Caco-2 (cell line): ENCODE data around the gene ELMO1. TPM values are rescaled to one million over a fixed set of nuclear protein-coding genes. Genes with fewer than 3 reads are reported as not detected.

ENCODE experiments used
- BruUV-seq: library from RNA; stranded (reverse); fragments of 400-500 nt; replicated peaks from 2 replicates; lab custom pipeline; 2021; lab: Mats Ljungman, UMichigan
- CTCF ChIA-PET: fragments of 300-600 bp; sonication (Branson Sonifier 250); formaldehyde crosslinking; loops from one replicate; lab custom pipeline; 2022; ENCODE audit warnings: antibody characterized with exemption; lab: Charles Lee
- POLR2A ChIA-PET: fragments of 300-600 bp; sonication (Branson Sonifier 250); formaldehyde crosslinking; loops from one replicate; lab custom pipeline; 2022; ENCODE audit warnings: antibody characterized with exemption; lab: Charles Lee
- DNase-seq, 2 experiments: peaks; one replicate each; pipeline versions ENCODE4 v3.0.0 to v3.0.0-alpha.2; 2020 to 2022
- H3K27me3 ChIP-seq: replicated peaks from 2 replicates; pipeline ENCODE4 v1.6.0; 2011; ENCODE audit warnings: low read length; ENCODE audit not compliant: control insufficient read depth, insufficient read depth
- H3K36me3 ChIP-seq: 2 replicates; pipeline ENCODE4 v1.5.1; 2011; ENCODE audit warnings: low read length; ENCODE audit not compliant: control insufficient read depth, insufficient read depth
- H3K4me1 ChIP-seq: fragments of 250-450 bp; sonication (Bioruptor Pico); 2 replicates; pipeline ENCODE4 v1.5.1; 2020; ENCODE audit warnings: mild to moderate bottlenecking
- H3K4me3 ChIP-seq: 2 replicates; pipeline ENCODE4 v1.5.1; 2011; ENCODE audit warnings: low read depth, mild to moderate bottlenecking, control low read depth, low read length
- H3K9me3 ChIP-seq: fragments of 250-450 bp; sonication (Bioruptor Pico); 2 replicates; pipeline ENCODE4 v1.5.1; 2020; ENCODE audit warnings: mild to moderate bottlenecking, moderate library complexity
- H3K27ac Mint-ChIP-seq: one replicate; pipeline ENCODE4 v1.8.0; 2022; ENCODE audit warnings: mixed read lengths; ENCODE audit not compliant: unreplicated experiment
- H3K27me3 Mint-ChIP-seq: one replicate; pipeline ENCODE4 v1.8.0; 2022; ENCODE audit warnings: mixed read lengths; ENCODE audit not compliant: insufficient read depth, unreplicated experiment
- H3K36me3 Mint-ChIP-seq: one replicate; pipeline ENCODE4 v1.8.0; 2022; ENCODE audit warnings: mild to moderate bottlenecking, mixed read lengths; ENCODE audit not compliant: insufficient read depth, unreplicated experiment
- H3K4me1 Mint-ChIP-seq: one replicate; pipeline ENCODE4 v1.8.0; 2022; ENCODE audit warnings: low read depth, mixed read lengths; ENCODE audit not compliant: unreplicated experiment
- H3K4me3 Mint-ChIP-seq: one replicate; pipeline ENCODE4 v1.8.0; 2022; ENCODE audit warnings: mild to moderate bottlenecking, moderate library complexity, mixed read lengths; ENCODE audit not compliant: unreplicated experiment
- H3K9me3 Mint-ChIP-seq: one replicate; pipeline ENCODE4 v1.8.0; 2022; ENCODE audit warnings: mixed read lengths; ENCODE audit not compliant: unreplicated experiment
- intact Hi-C: fragments of 100-400 bp; cut with micrococcal nuclease; formaldehyde crosslinking; loops from one replicate; pipeline ENCODE4 v1.10.0; 2022; ENCODE audit not compliant: unreplicated experiment
- total RNA-seq: library from RNA; stranded (reverse); gene quantifications from 2 replicates; pipeline ENCODE4 v1.2.3, GENCODE V29; 2022
- TF ChIP-seq, protein P1 (sequence below), 2 experiments: fragments of 200-600 bp in 1 of 2; IDR thresholded peaks; 1 replicate in 1 of 2; 2 replicates in 1 of 2; pipeline versions ENCODE4 v1.5.1 to v1.8.0; 2011 to 2022; ENCODE audit warnings: antibody characterized with exemption in 1 of 2, control low read depth in 1 of 2, inconsistent platforms in 1 of 2, low read depth in 1 of 2, low read length in 1 of 2, mild to moderate bottlenecking in 1 of 2, moderate library complexity in 1 of 2; ENCODE audit not compliant: insufficient read depth in 1 of 2, severe bottlenecking in 1 of 2, unreplicated experiment in 1 of 2

Gene ELMO1
- total RNA-seq, 1 experiment from 2014 or later: 0.14 TPM

DNA sequence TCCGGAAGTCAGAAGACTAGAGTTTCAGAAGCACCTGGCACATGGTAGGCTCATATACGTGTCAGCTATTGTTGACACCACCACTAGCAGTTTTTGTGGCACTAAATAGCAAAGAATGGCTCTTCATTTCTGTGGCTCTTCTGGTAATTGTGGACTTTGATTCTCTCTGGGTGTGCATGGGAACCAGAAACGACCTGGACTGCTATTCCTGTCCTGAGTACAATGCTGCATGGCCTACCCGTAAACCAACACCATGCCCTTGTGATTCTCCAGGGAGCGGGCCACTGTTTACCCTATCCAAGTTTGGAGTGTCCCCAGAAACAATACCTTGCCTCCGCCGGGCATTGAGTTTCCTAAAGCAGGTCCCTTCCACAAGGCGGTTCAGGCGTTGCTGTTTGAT lies 561.4 kb downstream of the ELMO1 start:
- Mint-ChIP-seq H3K4me1 (no peaks in the 10 kb centered on the region), H3K36me3 (no peaks in the 10 kb centered on the region), H3K9me3 (peaks cover 12% of the 10 kb centered on the region), H3K27ac (no peak overlapping the region), H3K27me3 (no peaks in the 10 kb centered on the region), H3K4me3 (no peak overlapping the region)
- Histone ChIP-seq H3K9me3 (no peaks in the 10 kb centered on the region), H3K36me3 (no peaks in the 10 kb centered on the region), H3K27me3 (no peaks in the 10 kb centered on the region), H3K4me3 (no peak overlapping the region), H3K4me1 (no peaks in the 10 kb centered on the region)
- intact Hi-C loops: no loop called here
- CTCF ChIA-PET: no interaction called here
- no peak for DNase-seq
- POLR2A ChIA-PET: no interaction called here
- BruUV-seq: no TSS peak
- TF ChIP-seq, protein P1, sequence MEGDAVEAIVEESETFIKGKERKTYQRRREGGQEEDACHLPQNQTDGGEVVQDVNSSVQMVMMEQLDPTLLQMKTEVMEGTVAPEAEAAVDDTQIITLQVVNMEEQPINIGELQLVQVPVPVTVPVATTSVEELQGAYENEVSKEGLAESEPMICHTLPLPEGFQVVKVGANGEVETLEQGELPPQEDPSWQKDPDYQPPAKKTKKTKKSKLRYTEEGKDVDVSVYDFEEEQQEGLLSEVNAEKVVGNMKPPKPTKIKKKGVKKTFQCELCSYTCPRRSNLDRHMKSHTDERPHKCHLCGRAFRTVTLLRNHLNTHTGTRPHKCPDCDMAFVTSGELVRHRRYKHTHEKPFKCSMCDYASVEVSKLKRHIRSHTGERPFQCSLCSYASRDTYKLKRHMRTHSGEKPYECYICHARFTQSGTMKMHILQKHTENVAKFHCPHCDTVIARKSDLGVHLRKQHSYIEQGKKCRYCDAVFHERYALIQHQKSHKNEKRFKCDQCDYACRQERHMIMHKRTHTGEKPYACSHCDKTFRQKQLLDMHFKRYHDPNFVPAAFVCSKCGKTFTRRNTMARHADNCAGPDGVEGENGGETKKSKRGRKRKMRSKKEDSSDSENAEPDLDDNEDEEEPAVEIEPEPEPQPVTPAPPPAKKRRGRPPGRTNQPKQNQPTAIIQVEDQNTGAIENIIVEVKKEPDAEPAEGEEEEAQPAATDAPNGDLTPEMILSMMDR (IDR thresholded peaks at IDR 0.05; ENCODE audit: insufficient read depth in 1 of 2, low read depth in 1 of 2, low read length in 1 of 2, severe bottlenecking in 1 of 2, unreplicated experiment in 1 of 2): no peak

DNA sequence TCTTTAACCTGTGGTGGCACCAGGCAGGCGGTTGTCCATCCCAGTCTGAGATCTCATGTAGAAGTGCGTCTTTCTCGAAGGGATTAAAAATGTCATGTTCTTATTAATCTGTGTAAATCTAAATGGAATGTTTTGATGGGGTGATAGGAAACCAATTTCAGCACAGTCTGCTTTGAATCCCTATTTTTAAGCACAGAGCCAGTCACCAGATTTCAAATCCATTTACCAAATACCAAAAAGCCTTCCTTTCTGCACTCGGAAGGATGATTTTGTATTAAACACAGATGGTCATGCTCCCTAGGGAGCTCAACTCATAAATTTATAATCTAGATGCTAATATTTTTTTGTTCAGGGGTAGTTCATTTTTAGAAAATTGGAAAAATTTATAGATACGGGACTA lies 563.8 kb downstream of the ELMO1 start:
- Mint-ChIP-seq H3K27me3 (no peaks in the 10 kb centered on the region), H3K4me3 (no peak overlapping the region), H3K4me1 (no peaks in the 10 kb centered on the region), H3K36me3 (no peaks in the 10 kb centered on the region), H3K27ac (no peak overlapping the region), H3K9me3 (no peaks in the 10 kb centered on the region)
- DNase-seq: no peak
- no peak overlapping the region for H3K4me3 ChIP-seq
- no peaks in the 10 kb centered on the region for H3K9me3 ChIP-seq
- H3K4me1 ChIP-seq: no peaks in the 10 kb centered on the region
- intact Hi-C loops: no loop called here
- CTCF ChIA-PET: no interaction called here
- TF ChIP-seq, protein P1 (IDR thresholded peaks at IDR 0.05; ENCODE audit: insufficient read depth in 1 of 2, low read depth in 1 of 2, low read length in 1 of 2, severe bottlenecking in 1 of 2, unreplicated experiment in 1 of 2): no peak
- H3K27me3 ChIP-seq: no peaks in the 10 kb centered on the region
- H3K36me3 ChIP-seq: no peaks in the 10 kb centered on the region
- POLR2A ChIA-PET: no interaction called here
- no TSS peak for BruUV-seq

DNA sequence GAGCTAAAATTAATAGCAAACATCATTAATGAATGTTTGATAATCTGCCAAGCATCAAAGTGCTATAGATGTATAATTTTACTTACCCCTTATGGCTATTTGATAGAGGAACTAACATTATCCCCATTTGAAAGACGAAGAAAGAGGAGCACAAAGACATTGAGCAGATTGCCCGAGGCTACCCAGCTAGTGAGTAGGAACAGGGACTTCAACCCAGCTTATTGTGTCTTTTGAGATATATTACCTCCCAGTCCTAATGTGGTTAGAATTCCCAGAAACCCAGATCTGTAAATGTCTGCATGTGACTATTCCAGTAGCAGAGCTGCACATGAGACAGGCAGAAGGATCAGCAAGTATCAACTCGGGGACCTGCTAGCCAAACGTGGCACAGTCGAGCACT lies 564.3 kb downstream of the ELMO1 start:
- Mint-ChIP-seq H3K4me3 (no peak overlapping the region), H3K36me3 (no peaks in the 10 kb centered on the region), H3K27ac (no peak overlapping the region)

More for the DNA sequence above, 564.3 kb downstream of the ELMO1 start:
- no peaks in the 10 kb centered on the region for H3K27me3 ChIP-seq
- Mint-ChIP-seq H3K4me1 (no peaks in the 10 kb centered on the region), H3K27me3 (no peaks in the 10 kb centered on the region), H3K9me3 (no peaks in the 10 kb centered on the region)
- no TSS peak for BruUV-seq
- TF ChIP-seq, protein P1 (IDR thresholded peaks at IDR 0.05; ENCODE audit: insufficient read depth in 1 of 2, low read depth in 1 of 2, low read length in 1 of 2, severe bottlenecking in 1 of 2, unreplicated experiment in 1 of 2): no peak
- ChIA-PET POLR2A (no interaction called here), CTCF (no interaction called here)
- no peaks in the 10 kb centered on the region for H3K4me1 ChIP-seq
- intact Hi-C loops: no loop called here
- DNase-seq: no peak
- H3K36me3 ChIP-seq: no peaks in the 10 kb centered on the region
- H3K4me3 ChIP-seq: no peak overlapping the region
- H3K9me3 ChIP-seq: no peaks in the 10 kb centered on the region
